ENCODE data around the gene DPY19L1.
A peak's percentile ranks its signal among the peaks of the same experiment; 100 is the strongest.
"Not testable (repeated sequence)": the region's sequence is repeated elsewhere in the genome, so short reads cannot be mapped to it uniquely, and the experiment has no call there.

DPY19L1 gene

DNA sequence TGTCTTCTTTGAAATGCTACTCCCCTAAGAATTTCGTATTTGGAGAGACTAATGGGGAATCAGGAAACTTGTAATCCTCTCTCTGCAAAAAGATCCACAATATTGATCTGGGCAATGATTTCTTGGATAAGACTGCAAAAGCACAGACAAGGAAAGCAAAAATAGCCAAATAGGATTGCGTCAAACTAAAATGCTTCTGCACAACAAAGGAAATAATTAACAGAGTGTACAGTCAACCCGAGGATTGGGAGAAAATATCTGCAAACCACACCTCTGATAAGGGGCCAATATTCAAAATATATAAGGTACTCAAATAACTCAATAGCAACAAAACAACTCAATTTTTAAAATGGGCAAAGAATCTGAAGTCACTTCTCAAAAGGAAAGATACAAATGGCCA is 52.1 kb downstream of the DPY19L1 start:
- not testable (repeated sequence) for DNase-seq

GRCh38 chr7:34984140-34984539 is 53.1 kb downstream of the DPY19L1 start:
- not testable (repeated sequence) for DNase-seq

- no peak for DNase-seq
Observed at GRCh38 chr7:34982371-34983019, 54.8 kb downstream of the DPY19L1 start.

DNA sequence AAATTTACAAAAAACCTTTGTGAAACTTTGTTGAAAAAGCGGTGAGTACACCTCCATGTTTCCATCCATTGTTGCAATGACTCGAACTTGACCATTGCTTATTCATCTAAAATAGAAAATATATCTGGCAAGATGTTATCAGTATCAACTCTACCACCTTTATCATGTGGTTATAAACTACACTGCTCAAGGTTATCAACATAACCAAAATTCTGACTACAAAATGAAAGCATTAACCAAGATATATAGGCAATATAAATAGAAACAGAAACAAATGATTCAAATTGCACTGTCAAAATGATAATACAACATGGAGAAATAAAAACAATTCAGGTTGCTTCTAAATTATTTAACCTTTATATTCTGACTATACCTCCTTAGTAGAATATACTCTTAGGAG is 58.2 kb downstream of the DPY19L1 start:
- DNase-seq: not testable (repeated sequence)

GRCh38 chr7:34973400-34973760 is 63.9 kb downstream of the DPY19L1 start:
- DNase-seq: no peak

DNA sequence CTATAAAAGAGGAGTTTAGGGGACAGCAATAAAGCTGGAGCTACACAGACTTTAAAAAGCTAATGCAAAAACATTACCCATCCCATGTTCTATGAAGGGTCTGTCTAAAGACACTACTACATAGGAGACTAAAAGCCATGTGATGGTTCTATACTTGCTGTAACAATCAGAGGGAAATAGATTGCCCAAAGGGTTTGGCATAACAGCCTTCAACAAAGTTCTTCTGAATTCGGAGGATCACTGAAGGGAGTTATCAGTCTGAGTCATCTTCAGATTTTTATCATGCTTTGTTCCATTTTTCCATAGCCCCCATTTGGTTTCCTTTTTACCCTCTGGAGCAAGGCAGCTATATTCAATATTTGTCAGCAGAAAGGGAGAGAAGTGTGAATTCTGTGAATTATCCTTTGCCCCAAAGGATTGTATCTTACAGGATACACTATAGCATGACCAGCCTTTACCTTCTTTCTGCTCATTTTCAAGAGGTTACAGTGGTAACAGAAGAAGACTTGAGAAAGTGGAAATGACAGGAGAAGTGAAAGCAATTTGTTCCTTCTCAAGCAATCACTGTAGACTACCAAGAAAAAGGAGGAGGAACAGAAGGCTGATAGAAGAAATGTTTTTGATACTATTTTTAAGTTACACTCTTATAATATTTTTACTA is 64.4 kb downstream of the DPY19L1 start:
- DNase-seq: not testable (repeated sequence)

DNA sequence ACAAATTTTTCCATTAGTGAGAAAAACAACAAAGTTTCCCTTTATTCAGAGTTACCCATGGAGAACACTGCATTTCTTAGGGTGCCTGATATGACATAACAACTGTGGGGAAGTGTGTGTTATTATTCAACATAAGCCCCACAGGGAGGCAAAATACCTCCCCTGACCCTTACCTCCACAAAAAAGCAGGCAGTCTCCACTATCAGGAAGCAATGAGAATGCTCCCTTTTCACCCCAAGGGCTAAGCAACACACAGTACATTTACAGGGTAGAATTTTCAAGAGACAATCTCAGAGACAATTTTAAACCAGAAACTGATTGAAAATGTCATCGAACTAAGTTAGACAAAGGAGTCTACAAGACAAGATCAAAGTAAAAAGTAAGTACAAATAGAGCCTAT is 69.5 kb downstream of the DPY19L1 start:
- DNase-seq: not testable (repeated sequence)

DNA sequence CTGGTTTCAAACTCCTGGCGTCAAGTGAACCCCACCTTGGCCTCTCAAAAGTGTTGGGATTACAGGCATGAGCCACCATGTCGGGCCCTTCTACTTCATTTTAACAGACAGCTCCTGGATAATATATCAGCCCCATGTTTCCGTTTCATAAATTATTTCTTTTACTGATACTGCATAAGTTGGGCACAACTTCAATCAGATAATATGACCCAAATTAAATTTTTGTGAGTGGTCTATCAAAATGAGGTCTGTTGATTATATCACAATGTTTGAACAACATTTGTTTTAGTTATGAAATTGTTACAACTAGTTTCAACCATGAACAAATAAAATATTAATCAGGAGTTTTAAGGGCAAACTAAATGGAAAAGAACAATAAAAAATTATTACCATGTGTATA is 70.8 kb downstream of the DPY19L1 start:
- DNase-seq: not testable (repeated sequence)

- no peak for DNase-seq
Observed at GRCh38 chr7:34958021-34958420, 79.3 kb downstream of the DPY19L1 start.

GRCh38 chr7:34952822-34953221 is 84.5 kb downstream of the DPY19L1 start:
- DNase-seq: no peak

- DNase-seq: no peak
Observed at GRCh38 chr7:34949361-34949760, 87.9 kb downstream of the DPY19L1 start.

DNA sequence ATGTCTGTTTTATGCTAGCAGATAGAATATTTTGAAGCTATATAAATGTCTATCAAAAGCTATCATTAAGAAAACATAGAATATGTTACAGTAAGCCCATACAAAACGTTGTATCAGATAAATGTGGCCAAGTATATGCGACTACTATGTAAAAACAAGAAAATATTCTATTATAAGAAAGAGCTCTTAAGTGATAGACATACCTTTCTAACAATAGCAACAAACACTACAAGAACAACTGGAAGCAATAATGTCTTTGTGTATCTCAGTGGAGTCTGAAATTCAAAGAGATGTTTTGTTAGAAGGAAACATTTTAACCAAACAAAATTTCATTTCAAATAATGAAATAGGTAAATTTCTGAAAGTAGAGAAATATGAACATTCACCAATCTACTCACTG is 89.9 kb downstream of the DPY19L1 start:
- not testable (repeated sequence) for DNase-seq

- DNase-seq: no peak
Observed at GRCh38 chr7:34946486-34946885, 90.8 kb downstream of the DPY19L1 start.

GRCh38 chr7:34945894-34946477 is 91.3 kb downstream of the DPY19L1 start:
- not testable (repeated sequence) for DNase-seq

GRCh38 chr7:34939175-34939574 is 98.1 kb downstream of the DPY19L1 start:
- DNase-seq: no peak

DNA sequence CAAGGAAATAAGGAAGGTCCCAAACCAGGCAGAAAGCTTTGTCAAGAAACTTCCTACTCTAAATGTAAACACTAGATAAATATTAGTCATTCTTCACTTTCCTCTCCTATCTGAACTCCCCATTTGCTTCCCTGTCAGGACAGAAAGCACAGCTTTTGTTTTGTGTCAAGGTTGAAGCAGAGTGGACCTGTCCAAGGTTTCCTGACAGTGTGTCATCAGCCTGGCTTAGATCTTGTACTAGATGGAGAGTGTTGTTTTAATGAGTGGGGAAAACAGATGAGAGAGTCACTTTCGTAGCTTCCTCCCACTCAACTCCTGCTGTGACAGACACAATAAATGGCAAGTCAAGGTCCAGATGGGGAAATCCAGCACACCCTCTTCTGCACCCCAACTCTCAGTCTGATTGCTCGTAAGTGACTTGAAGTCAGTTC is 101.5 kb downstream of the DPY19L1 start:
- not testable (repeated sequence) for DNase-seq

- no peak for DNase-seq
Observed at GRCh38 chr7:34931739-34932138, 105.5 kb downstream of the DPY19L1 start.

- not testable (repeated sequence) for DNase-seq
Observed at GRCh38 chr7:34929783-34930182, 107.5 kb downstream of the DPY19L1 start.

DNA sequence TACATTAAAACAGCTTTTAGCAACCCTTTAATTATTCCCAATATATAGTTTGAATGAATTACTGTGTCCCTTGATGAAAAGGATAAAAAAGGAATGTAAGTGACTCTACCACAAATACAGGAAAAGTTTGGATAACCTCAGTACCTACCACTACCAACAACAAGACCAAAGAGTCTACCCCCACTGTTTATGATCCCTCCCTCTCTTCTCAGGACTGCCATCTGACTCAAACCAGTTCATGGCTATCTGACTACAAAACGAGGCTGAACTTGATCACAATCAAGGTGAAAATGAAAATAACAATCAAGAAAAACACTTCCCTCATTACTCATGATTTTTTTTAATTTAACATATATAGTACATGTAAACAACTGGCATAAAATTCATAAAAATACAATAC is 108.7 kb downstream of the DPY19L1 start:
- DNase-seq: no peak

DNA sequence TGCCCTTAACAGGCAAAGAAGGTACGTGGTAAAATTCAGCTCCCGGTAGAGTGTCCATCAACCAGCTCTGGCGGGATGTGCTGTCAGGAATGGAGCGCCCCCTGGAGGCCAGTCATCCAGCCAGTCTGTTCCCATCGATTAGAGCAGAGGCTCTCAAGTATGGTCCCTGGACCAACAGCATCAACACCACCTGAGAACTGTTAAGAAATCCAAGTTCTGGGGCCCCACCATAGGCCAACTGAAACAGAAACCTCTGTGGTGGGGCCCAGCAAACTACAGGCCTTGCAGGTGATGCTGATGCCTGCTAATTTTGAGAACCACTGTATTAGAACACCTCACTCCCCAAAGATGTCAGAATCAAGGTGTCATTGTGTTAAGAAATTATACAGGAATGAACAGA is 109.2 kb downstream of the DPY19L1 start:
- DNase-seq: peak in 1 of 2 experiments; percentile 45

DNA sequence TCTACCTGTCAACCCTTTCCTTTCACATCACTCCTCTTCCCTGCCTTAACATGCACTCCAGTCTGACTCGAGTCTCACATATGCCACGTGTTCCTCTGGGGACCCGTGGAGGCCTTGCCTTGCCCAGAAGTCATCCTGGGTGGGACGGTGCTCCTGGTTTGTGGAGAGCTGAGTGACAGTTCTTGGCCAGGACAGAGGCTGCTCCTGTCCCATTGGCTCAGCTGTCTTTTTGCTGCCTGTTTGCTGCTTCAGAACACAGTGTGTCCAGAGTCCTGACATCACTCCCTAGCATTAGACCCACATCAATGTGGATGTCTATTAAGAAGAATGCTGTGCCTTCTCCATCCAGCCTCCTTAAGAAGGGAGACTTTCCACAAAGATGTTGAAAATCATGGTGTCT is 116.8 kb downstream of the DPY19L1 start:
- DNase-seq: not testable (repeated sequence)

GRCh38 chr7:34919038-34919437 is 118.2 kb downstream of the DPY19L1 start:
- not testable (repeated sequence) for DNase-seq

DNA sequence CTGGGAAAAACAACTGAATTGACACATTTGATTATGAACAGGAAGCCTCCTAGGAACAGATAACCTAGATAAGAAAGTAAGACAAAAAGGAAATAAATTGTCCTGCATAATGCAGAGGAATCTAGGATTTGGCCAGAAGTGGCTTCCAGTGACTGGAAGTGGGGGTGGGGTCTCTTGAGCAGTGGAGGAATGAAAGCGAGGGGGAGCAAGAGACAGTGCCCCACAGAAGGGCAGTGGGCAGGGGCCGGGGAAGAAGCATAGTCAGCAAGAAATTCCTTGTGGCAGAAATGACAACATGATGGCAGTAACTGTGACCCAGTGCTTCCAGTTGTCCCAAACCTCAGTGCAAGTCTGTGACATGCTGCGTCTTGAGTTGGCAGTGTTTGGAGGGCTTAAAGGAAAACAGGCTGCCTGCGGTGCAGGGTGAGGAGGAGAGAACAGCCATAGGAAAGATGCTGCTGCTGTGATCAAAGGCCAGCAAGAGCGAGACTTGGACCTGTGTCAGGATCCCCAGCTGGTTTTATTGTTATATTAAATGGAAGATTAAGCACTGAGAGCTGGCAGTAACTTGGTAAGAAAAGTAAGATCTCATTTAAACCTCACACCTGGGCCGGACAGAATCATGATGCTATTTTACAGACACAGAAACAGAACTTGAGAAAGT is 119.0 kb downstream of the DPY19L1 start:
- not testable (repeated sequence) for DNase-seq

DNA sequence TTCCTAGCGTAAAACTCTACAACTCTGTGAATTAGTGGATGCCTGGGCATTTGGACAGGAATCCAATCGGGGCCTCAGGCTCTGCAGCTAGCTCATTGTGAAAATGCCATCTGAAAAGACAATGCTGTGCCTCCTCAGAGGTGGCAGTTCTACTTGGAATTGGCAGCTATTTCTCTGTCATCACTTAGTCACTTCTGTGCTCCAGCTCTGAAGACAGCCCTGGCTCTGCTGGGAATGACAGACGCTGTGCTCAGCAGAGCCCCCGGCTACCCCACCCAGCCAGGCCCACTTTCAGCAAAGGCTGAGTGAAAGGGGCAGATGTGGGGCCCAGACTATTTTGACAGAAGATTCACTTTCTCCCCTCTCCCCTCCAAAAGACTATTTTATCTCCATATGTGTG is 119.8 kb downstream of the DPY19L1 start:
- DNase-seq: not testable (repeated sequence)
